Measurements from ENCODE around the gene CDKN2AIP.
"Not testable (repeated sequence)": the region's sequence is repeated elsewhere in the genome, so short reads cannot be mapped to it uniquely, and the experiment has no call there.

Gene CDKN2AIP

DNA sequence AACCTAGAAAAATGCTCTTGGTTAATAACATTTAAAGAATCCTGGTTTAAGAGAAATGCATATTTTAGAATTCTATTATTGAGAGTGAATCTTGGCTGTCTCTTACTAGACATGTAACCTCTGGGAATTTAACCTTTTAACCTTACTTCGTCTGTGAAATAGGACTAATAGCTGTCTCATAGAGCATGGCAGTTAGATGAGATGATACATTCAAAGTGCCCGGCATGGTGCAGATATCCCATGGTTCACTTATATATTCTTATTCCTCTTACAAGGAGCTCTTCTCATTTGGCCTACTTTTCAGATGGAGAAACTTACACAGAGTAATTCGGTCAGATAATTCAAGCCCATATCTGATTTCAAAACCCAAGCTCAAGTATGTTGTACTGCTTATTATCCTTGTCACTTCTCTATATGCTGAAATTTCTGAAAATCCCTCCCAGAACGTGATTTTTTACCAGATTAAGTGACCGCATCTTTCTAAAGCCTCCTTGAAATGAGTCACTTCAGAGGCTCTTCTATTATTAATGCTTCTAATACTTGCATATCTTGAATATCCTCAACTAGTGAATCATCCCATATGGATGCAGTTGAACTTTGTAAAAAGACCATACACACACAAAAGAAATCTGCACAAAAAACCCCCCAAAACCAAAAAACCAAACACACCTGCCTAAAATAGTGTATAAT is 4.9 kb downstream of the CDKN2AIP start:
- DNase-seq = no peak

- no peak for DNase-seq
Observed at GRCh38 chr4:183450108-183450507, 5.7 kb downstream of the CDKN2AIP start.

DNA sequence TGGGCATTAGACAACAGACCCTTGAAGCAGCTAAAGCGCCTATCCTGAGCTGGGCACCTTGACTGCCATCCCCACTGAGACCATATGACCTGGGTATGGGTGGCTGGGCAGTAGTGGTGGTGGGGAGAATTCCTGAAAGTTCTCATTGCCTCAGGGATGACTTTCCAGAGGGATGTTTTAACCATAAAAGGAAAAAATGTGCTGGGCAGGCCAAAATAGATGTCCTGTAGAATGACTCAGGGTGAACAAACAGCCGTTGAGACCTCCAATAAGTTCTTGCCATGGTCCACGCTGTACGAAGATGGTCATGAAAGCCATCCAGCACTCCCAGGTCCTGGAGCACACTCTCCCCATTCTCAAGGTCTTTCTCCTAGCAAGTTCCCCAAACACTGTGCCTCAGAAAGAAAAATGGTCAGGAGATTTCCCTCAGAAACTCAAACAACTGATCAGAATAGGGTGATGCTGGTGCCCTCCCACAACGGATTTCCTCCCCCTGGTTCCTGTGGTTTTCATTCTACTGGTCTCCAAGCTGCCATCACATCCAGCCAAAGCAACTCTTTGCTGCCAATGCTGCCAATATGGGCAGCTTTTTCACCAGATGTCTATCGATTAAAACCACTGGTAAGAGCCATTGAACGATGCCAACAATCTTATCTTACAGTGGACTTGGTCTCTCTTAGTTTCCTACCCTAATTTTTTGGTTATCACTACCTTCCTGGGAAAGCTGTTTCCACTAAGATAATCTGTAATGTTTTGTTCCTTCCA is 11.2 kb downstream of the CDKN2AIP start:
- DNase-seq = no peak

DNA sequence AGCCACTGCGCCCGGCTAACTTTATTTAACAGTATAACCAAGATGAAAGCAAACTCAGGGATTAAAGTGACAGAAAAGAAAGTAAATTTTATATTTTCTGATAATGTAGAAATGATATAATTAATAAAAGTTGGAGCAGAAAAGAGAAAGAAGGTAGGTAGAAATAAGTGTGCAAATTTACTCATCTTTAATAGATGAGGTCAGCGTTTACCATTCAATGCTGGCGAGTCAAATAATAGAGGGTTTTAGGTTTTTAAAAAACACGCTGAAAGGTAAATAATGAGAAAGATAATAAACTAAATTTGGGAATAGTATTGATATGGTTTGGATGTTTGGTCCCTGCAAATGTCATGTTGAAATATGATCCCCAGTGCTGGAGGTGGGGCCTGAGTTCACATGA is 13.6 kb downstream of the CDKN2AIP start:
- no peak for DNase-seq

DNA sequence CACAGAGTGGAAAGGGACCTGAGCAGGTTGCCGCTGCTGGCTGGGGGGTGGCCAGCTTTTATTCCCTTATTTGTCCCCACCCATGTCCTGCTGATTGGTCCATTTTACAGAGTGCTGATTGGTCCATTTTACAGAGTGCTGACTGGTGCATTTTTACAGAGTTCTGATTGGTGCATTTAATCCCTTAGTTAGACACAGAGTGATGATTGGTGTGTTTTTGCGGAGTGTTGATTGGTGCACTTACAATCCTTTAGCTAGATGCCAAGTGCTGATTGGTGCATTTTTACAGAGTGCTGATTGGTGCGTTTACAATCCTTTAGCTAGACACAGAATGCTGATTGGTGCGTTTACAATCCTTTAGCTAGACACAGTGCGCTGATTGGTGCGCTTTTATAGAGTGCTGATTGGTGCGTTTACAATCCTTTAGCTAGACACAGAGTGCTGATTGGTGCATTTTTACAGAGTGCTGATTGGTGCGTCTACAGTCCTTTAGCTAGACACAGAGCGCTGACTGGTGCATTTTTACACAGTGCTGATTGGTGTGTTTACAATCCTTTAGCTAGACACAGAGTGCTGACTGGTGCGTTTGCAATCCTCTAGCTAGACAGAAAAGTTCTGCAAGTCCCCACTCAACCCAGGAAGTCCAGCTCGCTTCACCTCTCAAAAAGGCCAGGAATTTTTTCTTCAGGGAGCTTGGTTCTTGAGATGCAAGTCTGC is 19.6 kb downstream of the CDKN2AIP start:
- DNase-seq = not testable (repeated sequence)

DNA sequence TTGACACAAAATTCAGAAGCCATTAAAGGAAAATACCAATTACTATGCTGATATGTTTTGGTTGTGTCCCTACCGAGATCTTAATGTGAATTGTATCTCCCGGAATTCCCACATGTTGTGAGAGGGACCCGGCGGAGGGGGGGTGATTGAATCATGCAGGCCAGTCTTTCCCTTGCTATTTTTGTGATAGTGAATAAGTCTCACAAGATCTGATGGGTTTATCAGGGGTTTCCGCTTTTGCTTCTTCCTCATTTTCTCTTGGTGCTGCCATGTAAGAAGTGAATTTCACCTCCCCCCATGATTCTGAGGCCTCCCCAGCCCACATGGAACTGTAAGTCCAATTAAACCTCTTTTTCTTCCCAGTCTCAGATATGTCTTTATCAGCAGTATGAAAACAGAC is 21.4 kb downstream of the CDKN2AIP start:
- DNase-seq = not testable (repeated sequence)

GRCh38 chr4:183467246-183467645 is 22.8 kb downstream of the CDKN2AIP start:
- DNase-seq = no peak

DNA sequence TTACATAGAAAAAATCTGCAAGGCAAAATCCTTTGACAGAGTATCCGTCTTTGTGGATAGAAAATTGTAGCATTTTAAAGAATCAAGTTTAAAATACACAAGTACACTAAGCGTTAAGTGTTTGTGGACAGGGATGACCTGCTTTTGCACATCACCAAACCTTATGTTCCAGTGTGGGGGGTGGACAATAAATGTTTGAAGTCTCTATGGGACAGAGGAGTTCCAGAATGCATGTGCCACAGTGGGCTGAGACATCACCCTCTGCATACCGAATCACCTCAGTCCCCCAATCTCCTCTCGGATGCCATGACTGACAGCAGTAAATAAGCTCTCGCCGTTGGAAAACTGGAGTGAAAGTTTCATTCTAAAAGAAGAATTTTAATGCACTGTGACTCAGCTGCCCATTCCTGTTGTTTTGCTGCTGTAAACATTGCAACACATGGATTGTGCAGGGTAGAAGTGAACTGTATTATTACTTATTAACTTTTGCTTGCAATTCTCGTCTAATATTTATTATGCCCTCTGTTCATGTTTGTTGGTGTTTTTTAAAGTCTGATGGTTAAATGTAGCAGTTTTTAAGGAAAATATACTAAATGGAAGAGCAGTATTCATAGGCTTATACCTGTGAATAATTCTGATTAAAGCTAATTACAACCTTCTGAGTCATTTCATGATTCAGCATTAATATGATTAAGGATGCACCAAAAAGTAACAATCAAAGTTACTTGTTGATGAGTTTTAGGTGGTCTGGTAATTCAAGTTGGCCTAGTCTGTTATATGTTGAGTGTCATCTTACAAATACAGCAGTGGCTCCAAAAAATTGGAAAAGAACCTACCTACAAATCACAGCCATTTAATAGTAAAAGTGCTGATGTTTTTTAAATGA is 24.0 kb downstream of the CDKN2AIP start:
- no peak for DNase-seq

DNA sequence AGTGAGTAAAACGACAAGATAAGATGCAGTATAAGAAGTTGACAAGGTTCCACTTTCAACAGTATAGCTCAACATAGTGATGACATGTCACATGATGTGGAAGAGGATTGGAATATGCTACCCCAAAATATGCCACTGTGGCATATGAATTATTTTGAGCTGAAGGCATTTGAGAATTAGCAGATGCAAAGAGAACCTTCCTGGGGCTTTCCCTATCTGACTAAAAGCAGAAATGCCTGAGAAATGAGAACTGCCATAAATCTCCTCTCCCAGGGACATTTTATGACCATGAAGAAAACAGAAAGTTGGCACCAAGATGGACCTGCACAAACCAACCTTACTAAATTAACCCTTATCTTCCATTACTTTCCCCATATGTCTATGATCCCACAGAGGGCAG is 24.8 kb downstream of the CDKN2AIP start:
- no peak for DNase-seq

DNA sequence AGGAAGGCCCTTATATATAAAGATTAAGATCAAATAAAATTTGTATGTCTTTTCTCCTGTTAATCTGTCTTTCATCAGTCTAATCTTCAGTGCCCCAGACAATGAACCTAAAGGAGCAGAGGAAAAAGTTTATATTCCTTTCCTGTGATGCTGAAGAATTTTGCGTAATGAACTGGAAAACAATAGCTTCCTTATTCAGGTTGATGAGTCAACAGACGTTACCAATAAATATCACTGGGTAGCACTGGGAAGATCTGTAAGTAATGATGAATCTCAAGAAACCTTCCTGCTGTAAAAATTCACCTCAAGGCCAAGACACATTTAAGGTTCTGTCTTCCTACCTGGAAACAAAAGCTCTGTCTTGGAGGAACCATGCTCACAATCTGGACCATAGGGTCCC is 25.5 kb downstream of the CDKN2AIP start:
- DNase-seq = no peak

DNA sequence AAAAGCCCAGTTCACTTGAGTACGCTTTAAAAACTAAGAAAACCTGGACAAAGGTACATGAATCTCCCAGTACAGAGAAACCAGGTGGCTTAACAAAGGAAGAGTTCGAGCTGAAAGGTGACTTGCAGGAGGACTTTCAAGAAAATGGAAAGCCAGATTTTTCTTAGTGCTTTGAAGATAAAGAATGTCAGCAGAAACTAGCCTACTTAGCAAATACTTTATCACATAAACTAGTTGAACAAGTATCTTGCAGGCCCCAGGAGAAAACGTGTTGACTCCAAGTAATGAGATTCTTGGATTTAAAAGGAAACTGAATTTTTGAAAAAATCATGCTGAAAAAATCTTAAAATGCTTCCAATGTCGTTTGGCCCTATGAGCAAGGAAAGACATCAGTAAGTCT is 26.4 kb downstream of the CDKN2AIP start:
- no peak for DNase-seq

DNA sequence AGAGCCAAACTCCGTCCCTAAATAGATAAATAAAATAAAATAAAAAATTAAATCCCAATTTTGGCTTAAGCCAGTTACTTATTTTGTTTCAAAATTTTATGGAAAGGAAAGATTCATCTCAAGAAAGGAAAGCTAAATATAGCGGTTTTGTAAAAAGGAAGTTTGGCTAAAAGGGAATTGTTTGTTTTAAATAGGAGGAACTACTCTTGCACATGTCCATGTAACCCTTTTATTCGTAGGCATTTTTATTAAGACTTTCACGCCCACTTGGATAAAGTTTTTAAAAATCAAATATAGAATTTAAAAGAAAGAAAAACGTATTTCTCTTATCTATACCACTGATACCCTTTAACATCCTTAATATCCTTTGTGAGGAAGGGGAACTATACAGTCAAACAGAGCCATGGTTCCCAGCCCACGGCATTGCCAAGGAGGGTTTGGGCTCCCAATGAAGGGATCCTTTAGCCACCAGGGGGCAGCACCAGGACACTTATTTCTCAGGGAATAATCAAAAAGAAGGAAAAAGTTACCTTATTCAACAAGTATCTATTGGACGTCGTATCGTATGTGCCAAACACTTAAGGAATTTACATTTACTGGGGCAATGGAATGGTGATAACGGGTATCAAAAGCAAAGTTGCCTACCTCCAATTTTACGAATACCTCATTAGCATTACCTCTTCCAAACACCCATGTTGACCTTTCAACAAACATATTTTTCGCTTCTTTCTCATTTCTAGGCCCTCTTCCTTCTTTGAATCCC is 27.7 kb downstream of the CDKN2AIP start:
- peak; percentile 85 for DNase-seq

- no peak for DNase-seq
Observed at GRCh38 chr4:183478123-183478522, 33.7 kb downstream of the CDKN2AIP start.

DNA sequence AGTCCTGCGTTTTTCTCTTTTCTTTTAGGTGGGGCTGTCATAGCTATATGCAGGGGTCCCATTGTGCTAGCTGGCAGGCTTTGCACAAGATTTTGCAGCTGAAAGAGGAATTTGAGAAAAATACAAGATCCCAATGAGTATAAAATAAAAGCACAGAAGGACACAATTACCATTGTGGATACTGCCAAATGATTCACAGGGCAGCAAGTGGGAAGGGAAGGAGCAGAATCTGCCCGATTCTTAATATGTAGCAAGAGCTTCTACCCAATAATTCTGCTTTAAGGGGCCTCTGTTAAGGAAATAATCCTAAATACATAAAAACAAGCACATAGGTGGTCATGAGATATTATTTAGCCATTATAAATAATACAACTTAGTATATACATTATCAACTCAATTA is 34.5 kb downstream of the CDKN2AIP start:
- no peak for DNase-seq

GRCh38 chr4:183482515-183483095 is 38.2 kb downstream of the CDKN2AIP start:
- not testable (repeated sequence) for DNase-seq

DNA sequence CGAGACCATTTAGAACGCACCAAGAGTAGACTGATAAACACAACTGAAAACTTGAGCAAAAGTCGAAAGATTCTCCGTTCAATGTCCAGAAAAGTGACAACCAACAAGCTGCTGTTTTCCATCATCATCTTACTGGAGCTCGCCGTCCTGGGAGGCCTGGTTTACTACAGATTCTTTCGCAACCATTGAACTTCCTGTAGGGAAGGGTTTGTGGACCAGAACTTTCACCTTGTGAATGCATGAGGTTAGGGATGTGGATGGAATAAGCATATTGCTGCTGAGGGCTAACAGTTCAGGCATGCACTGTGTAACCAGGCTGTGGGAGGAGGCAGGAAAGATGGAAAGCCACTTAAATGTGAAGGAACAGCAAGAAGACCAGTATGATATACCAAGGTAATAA is 39.6 kb downstream of the CDKN2AIP start:
- DNase-seq = no peak

GRCh38 chr4:183485411-183486160 is 41.1 kb downstream of the CDKN2AIP start:
- DNase-seq = no peak

GRCh38 chr4:183492791-183493222 is 48.4 kb downstream of the CDKN2AIP start:
- DNase-seq = no peak

GRCh38 chr4:183493246-183493645 is 48.8 kb downstream of the CDKN2AIP start:
- no peak for DNase-seq

- no peak for DNase-seq
Observed at GRCh38 chr4:183495184-183495583, 50.7 kb downstream of the CDKN2AIP start.
